LNCAP (cell line): ENCODE measurements around the gene SSH3.

Experiments used
- TF ChIP-seq, protein P1 (sequence below): fragments of 450-650 bp; IDR thresholded peaks from 2 replicates; pipeline ENCODE4 v1.5.1; 2017; ENCODE audit warnings: mild to moderate bottlenecking

Gene SSH3

DNA sequence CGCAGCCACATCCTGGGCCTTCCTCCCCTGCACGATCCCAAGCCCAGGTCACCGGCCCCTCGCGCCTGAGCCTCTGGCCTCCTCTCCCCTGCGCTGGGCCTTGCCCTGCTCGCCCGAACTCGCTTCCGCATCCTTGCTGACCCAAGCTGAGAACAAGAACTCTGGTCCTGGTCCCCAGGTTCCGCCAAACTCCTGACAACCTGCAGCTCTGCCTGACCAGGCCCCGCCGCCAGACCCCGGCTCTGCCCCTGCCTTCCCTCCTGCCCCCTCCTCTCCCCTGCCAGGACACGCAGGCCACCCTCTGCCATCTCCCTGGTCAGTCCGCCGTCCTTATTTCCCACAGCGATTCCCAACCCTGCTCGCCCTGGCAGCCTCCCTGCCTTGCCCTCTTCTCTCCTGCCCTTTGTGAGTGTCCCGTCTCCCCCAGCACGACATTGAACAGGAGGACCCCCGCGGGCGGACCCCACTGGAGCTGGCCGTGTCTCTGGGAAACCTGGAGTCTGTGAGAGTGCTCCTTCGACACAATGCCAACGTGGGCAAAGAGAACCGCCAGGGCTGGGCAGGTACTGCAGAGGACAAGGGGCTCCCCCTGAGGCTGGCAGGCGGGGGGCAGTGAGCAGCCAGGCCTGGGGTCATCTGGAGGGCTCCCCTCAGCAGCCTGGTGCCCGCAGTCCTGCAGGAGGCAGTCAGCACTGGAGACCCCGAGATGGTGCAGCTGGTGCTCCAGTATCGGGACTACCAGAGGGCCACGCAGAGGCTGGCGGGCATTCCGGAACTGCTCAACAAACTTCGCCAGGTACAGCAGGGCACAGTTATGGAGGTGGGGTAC is 13.5 kb upstream of the SSH3 start:
- TF ChIP-seq, protein P1, sequence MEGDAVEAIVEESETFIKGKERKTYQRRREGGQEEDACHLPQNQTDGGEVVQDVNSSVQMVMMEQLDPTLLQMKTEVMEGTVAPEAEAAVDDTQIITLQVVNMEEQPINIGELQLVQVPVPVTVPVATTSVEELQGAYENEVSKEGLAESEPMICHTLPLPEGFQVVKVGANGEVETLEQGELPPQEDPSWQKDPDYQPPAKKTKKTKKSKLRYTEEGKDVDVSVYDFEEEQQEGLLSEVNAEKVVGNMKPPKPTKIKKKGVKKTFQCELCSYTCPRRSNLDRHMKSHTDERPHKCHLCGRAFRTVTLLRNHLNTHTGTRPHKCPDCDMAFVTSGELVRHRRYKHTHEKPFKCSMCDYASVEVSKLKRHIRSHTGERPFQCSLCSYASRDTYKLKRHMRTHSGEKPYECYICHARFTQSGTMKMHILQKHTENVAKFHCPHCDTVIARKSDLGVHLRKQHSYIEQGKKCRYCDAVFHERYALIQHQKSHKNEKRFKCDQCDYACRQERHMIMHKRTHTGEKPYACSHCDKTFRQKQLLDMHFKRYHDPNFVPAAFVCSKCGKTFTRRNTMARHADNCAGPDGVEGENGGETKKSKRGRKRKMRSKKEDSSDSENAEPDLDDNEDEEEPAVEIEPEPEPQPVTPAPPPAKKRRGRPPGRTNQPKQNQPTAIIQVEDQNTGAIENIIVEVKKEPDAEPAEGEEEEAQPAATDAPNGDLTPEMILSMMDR, result no peak

DNA sequence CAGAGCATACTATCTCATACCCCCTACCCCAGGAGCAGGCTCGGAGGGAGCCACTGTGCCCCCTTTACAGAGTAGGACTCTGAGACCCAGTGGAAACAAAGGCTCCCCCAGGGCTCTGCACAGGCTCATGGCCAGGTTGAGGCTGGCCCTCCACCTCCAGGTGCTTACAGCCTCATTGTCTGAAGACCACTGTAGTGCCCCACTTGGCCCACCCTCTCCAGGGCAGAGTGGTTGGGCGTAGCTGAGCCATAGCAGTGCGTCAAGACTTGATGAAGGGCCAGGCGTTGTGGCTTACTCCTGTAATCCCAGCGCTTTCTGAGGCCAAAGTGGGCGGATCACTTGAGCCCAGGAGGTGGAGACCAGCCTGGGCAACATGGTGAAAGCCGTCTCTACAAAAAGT is 12.5 kb upstream of the SSH3 start:
- TF ChIP-seq, protein P1, result no peak

DNA sequence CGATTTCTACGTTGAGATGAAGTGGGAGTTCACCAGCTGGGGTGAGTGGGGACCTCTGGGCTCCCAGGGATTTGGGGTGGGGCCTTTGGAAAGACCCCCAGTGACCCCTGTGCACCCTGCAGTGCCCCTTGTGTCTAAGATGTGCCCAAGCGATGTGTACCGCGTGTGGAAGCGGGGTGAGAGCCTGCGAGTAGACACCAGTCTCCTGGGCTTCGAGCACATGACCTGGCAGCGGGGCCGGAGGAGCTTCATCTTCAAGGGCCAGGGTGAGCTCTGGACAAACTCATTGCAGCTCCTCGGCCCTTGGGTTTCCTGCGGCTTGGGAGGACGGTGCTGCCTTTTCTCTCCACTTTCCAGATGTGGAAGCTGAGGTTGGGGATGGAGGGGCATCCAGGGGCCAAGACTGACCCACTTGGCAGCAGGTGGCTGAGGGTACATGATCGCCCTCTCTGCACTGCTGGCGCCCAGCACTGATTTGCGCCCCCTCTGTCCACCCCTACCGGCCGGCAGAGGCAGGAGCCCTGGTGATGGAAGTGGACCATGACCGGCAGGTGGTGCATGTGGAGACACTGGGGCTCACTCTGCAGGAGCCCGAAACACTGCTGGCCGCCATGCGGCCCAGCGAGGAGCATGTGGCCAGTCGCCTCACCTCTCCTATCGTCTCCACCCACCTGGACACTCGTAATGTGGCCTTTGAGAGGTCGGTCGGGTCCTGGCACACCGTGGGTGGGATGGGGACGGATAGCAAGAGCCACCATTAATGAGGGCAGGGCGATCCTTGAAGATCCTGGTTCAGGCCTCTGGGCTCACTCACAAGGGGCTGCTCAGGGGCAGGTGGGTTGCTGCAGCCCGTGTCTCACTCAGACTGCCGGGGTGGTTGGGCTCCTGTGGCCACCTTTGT is 11.6 kb upstream of the SSH3 start:
- TF ChIP-seq, protein P1, result no peak

DNA sequence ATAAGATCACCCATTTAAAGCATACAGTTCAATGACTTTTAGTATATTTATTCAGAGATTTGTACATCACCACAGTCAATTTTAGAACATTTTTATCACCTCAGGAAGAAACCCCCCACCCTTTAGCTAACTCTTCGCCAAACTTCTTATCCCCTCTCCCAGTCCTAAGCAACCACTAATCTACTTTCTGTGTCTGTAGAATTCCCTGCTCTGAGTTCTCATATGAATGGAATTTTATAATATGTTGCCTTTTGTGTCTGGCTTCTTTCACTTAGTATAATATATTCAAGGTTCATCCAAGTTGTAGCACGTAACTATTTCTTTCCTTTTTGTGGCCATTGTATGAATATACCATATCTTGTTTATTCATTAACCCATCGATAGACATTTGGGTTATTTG is 10.7 kb upstream of the SSH3 start:
- TF ChIP-seq, protein P1, result no peak

DNA sequence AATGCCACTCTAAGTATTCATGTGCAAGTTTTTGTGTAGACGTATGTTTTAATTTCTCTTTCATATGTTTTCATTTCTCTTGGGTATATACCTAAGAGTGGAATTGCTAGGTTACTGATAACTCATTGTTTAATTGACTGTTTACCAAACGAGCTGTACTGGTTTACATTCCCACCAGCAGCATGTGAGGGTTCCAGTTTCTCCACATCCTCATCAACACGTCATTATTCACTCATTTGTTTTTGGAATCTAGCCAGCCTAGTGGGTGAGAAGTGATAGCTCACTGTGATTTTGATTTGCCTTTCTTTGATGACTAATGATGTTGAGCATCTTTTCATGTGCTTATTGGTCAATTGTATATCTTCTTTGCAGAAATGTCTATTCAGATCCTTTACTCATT is 10.2 kb upstream of the SSH3 start:
- TF ChIP-seq, protein P1, result no peak

DNA sequence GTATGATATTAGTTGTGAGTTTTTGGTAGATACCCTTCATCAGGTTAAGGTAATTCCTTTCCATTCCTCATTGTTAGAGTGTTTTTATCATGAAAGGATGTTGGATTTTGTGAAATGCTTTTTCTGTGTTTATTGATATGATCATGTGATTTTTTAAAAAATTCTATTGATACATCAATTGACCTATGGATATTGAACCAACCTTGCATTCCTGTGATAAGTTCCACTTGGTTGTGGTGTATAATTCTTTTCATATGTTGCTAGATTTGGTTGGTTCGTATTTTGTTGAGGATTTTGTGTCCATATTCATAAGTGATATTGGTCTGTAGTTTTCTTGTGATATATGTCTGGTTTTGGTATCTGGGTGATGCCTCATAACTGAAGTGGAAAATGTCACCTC is 7.5 kb upstream of the SSH3 start:
- TF ChIP-seq, protein P1, result no peak

DNA sequence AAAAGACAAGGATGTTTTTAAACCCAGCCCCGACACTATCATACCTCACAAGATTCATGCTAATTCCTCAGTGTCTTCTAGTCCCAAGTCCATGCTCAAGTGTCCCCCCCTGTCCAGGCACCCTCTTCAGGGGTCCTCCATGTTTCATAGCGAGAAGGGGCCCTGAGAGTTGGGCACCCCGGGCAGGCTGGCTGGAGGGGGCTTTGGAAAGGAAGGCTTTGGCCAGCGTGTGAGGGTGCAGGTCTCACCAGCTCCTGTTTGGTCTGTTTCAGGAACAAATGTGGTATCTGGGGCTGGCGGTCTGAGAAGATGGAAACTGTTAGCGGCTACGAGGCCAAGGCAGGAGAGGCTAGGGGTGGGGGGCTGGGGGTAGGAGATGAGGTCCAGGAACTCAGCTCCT is 4.5 kb upstream of the SSH3 start:
- TF ChIP-seq, protein P1, result no peak
